ENCODE measurements around the gene MRPS9. TPM values are rescaled to one million over a fixed set of nuclear protein-coding genes. Genes with fewer than 3 reads are reported as not detected.

Gene MRPS9
- total and polyA plus RNA-seq, 9 of the 15 experiments (the other 6 are each of a cell fraction or from before 2014, with no cell fraction given): 46.2 to 143 (median 65.6) TPM

- TF ChIP-seq NELFE (IDR thresholded peaks at IDR 0.05; ENCODE audit: insufficient read depth, insufficient read length) (no peak), ZNF79 (CRISPR knock-in tag; IDR thresholded peaks at IDR 0.05; ENCODE audit: low read depth) (0 out of 2 replicates have a peak, but pooled peaks have one; percentile 55), MTA3 (IDR thresholded peaks at IDR 0.05; ENCODE audit: borderline replicate concordance) (no peak), ATF7 (IDR thresholded peaks at IDR 0.05) (no peak), COPS2 (conservative IDR thresholded peaks at IDR 0.05) (no peak), FOSL1 (tag; conservative IDR thresholded peaks at IDR 0.05) (no peak), NFIC (IDR thresholded peaks at IDR 0.05) (no peak), ZBTB7A (IDR thresholded peaks at IDR 0.05; ENCODE audit: borderline replicate concordance, control insufficient read depth, low read depth, low read length) (no peak), HCFC1 (IDR thresholded peaks at IDR 0.05; ENCODE audit: low read depth, low read length) (no peak), CLOCK (CRISPR knock-in tag; IDR thresholded peaks at IDR 0.05; ENCODE audit: borderline replicate concordance) (no peak), DDX20 (tag; IDR thresholded peaks at IDR 0.05; ENCODE audit: low read depth) (no peak), JUNB (CRISPR knock-in tag; conservative IDR thresholded peaks at IDR 0.05) (no peak), ZC3H8 (IDR thresholded peaks at IDR 0.05) (no peak), RAD51 (IDR thresholded peaks at IDR 0.05; ENCODE audit: borderline replicate concordance, low read depth) (no peak), MECOM (CRISPR knock-in tag; IDR thresholded peaks at IDR 0.05) (no peak), ZNF175 (CRISPR knock-in tag; IDR thresholded peaks at IDR 0.05; ENCODE audit: low read depth) (no peak), ZNF830 (CRISPR knock-in tag; IDR thresholded peaks at IDR 0.05) (no peak)
- TF ChIP-seq, protein P1, sequence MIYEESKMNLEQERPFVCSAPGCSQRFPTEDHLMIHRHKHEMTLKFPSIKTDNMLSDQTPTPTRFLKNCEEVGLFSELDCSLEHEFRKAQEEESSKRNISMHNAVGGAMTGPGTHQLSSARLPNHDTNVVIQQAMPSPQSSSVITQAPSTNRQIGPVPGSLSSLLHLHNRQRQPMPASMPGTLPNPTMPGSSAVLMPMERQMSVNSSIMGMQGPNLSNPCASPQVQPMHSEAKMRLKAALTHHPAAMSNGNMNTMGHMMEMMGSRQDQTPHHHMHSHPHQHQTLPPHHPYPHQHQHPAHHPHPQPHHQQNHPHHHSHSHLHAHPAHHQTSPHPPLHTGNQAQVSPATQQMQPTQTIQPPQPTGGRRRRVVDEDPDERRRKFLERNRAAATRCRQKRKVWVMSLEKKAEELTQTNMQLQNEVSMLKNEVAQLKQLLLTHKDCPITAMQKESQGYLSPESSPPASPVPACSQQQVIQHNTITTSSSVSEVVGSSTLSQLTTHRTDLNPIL (CRISPR knock-in tag; IDR thresholded peaks at IDR 0.05): no peak
- TF ChIP-seq, protein P2, sequence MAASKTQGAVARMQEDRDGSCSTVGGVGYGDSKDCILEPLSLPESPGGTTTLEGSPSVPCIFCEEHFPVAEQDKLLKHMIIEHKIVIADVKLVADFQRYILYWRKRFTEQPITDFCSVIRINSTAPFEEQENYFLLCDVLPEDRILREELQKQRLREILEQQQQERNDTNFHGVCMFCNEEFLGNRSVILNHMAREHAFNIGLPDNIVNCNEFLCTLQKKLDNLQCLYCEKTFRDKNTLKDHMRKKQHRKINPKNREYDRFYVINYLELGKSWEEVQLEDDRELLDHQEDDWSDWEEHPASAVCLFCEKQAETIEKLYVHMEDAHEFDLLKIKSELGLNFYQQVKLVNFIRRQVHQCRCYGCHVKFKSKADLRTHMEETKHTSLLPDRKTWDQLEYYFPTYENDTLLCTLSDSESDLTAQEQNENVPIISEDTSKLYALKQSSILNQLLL (CRISPR knock-in tag; IDR thresholded peaks at IDR 0.05; ENCODE audit: borderline replicate concordance): peak; percentile 99
- TF ChIP-seq, protein P3, sequence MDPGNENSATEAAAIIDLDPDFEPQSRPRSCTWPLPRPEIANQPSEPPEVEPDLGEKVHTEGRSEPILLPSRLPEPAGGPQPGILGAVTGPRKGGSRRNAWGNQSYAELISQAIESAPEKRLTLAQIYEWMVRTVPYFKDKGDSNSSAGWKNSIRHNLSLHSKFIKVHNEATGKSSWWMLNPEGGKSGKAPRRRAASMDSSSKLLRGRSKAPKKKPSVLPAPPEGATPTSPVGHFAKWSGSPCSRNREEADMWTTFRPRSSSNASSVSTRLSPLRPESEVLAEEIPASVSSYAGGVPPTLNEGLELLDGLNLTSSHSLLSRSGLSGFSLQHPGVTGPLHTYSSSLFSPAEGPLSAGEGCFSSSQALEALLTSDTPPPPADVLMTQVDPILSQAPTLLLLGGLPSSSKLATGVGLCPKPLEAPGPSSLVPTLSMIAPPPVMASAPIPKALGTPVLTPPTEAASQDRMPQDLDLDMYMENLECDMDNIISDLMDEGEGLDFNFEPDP (CRISPR knock-in tag; IDR thresholded peaks at IDR 0.05): no peak
Observed at GRCh38 chr2:105092797-105093196, 54.9 kb downstream of the MRPS9 start (continued).

Data from K562 (cell line).